RWPE1 (cell line): ENCODE data around the gene LRRC45.

Source experiments
- CTCF ChIA-PET: fragments of 350-600 bp; sonication (Branson Sonifier 250); formaldehyde crosslinking; extraction: SDS; loops from one replicate; lab custom pipeline; 2021; lab: Yijun Ruan, JAX
- POLR2A ChIA-PET: fragments of 400-600 bp; formaldehyde crosslinking; extraction: SDS; loops from one replicate; lab custom pipeline; 2020; ENCODE audit warnings: antibody characterized with exemption; ENCODE audit not compliant: low non-redundant PET; lab: Yijun Ruan, JAX
- DNase-seq: peaks from one replicate; pipeline ENCODE4 v3.0.0; 2012; ENCODE audit warnings: low spot score
- H3K27ac ChIP-seq: fragments of 450-650 bp; 2 replicates; pipeline ENCODE4 v1.5.1; 2017
- CTCF ChIP-seq: fragments of 450-650 bp; conservative IDR thresholded peaks from 2 replicates; pipeline ENCODE4 v1.5.1; 2017; ENCODE audit warnings: low read depth, mild to moderate bottlenecking

The LRRC45 gene

GRCh38 chr17:82020572-82021106, 2.5 kb upstream of the LRRC45 start:
- DNase-seq = no peak
- peak overlapping the region; percentile 80 for H3K27ac ChIP-seq
- TF ChIP-seq CTCF = no peak
- ChIA-PET CTCF (interaction anchor here (0.6 to 4.9 kb wide), 13 partner anchors 10 to 102 kb away, joined by 3 to 128 read pairs (median 4); partner anchors contain the start of genes NOTUM and RAC3), POLR2A (interaction anchor here (0.6 to 2.0 kb wide), 2 partner anchors 61 to 696 kb away, joined by 4 to 7 read pairs; partner anchors contain the start of gene FN3KRP)

- CTCF ChIA-PET = interaction anchor here (0.5 to 4.9 kb wide), 13 partner anchors 10 to 91 kb away, joined by 3 to 128 read pairs (median 4); partner anchors contain the start of genes NOTUM and RAC3
- DNase-seq = peak; percentile 56
- POLR2A ChIA-PET = interaction anchor here (0.6 to 2.0 kb wide), 2 partner anchors 62 to 695 kb away, joined by 4 to 7 read pairs; partner anchors contain the start of gene FN3KRP
- peak overlapping the region; percentile 80 for H3K27ac ChIP-seq
- peak; percentile 92 for TF ChIP-seq CTCF
These were observed 1.8 kb upstream of the LRRC45 start for GRCh38 chr17:82021107-82021899.

- no peak for TF ChIP-seq CTCF
- H3K27ac ChIP-seq = peak overlapping the region; percentile 80
- POLR2A ChIA-PET = interaction anchor here (1.2 kb wide), 1 partner anchor 16 kb away, joined by 4 read pairs; the partner anchor contains the start of gene DCXR
- DNase-seq = no peak
- CTCF ChIA-PET = interaction anchor here (0.6 to 4.9 kb wide), 4 partner anchors 9 to 71 kb away, joined by 5 to 128 read pairs (median 24); partner anchors contain the start of genes NOTUM and RAC3
These were observed 1.2 kb upstream of the LRRC45 start for GRCh38 chr17:82021900-82022309.

GRCh38 chr17:82022310-82022980, 660 bp upstream of the LRRC45 start, which contains the start of gene CENPX:
TSS of gene CENPX (minus strand) at chr17:82022878. CDS start at chr17:82022861, 17 bp downstream.
- no peak for TF ChIP-seq CTCF
- H3K27ac ChIP-seq = peak within 1 kb of the TSS; percentile 80
- DNase-seq = no peak
- ChIA-PET CTCF (interaction anchor here (0.6 to 4.9 kb wide), 4 partner anchors 8 to 71 kb away, joined by 5 to 128 read pairs (median 24); partner anchors contain the start of genes NOTUM and RAC3), POLR2A (interaction anchor here (0.6 to 1.2 kb wide), 3 partner anchors 9 to 286 kb away, joined by 3 to 4 read pairs (median 3); partner anchors contain the start of genes DCXR and RAC3)

GRCh38 chr17:82023447-82024241, 539 bp downstream of the LRRC45 start:
- H3K27ac ChIP-seq = peak overlapping the region; percentile 70
- TF ChIP-seq CTCF = no peak
- CTCF ChIA-PET = interaction anchor here (0.6 to 4.9 kb wide), 4 partner anchors 14 to 89 kb away, joined by 3 to 128 read pairs (median 4); partner anchors contain the start of genes DCXR and NOTUM
- POLR2A ChIA-PET = interaction anchor here (1.0 kb wide), 1 partner anchor 8 kb away, joined by 3 read pairs; the partner anchor contains the start of gene RAC3
- no peak for DNase-seq
